ENCODE results near the gene RASL11B.

The RASL11B gene

GRCh38 chr4:52873861-52874343, 11.8 kb downstream of the RASL11B start:
- no peak for DNase-seq (ENCODE audit: low read depth)

- no peak for DNase-seq (ENCODE audit: low read depth)
These were observed 12.8 kb downstream of the RASL11B start for GRCh38 chr4:52874948-52875347.

GRCh38 chr4:52876069-52876468, 14.0 kb downstream of the RASL11B start:
- no peak for DNase-seq (ENCODE audit: low read depth)

GRCh38 chr4:52877036-52877435, 14.9 kb downstream of the RASL11B start:
- no peak for DNase-seq (ENCODE audit: low read depth)

GRCh38 chr4:52877694-52878093, 15.6 kb downstream of the RASL11B start:
- no peak for DNase-seq (ENCODE audit: low read depth)

GRCh38 chr4:52879471-52879870, 17.4 kb downstream of the RASL11B start:
- no peak for DNase-seq (ENCODE audit: low read depth)

- no peak for DNase-seq (ENCODE audit: low read depth)
These were observed 18.9 kb downstream of the RASL11B start for GRCh38 chr4:52880994-52881393.

GRCh38 chr4:52883183-52883621, 21.1 kb downstream of the RASL11B start:
- no peak for DNase-seq (ENCODE audit: low read depth)

GRCh38 chr4:52883707-52884669, 21.9 kb downstream of the RASL11B start:
- no peak for DNase-seq (ENCODE audit: low read depth)

GRCh38 chr4:52884994-52885393, 22.9 kb downstream of the RASL11B start:
- DNase-seq (ENCODE audit: low read depth), result no peak

GRCh38 chr4:52889354-52889753, 27.2 kb downstream of the RASL11B start:
- DNase-seq (ENCODE audit: low read depth), result no peak

GRCh38 chr4:52889778-52890520, 27.8 kb downstream of the RASL11B start:
- DNase-seq (ENCODE audit: low read depth), result no peak

GRCh38 chr4:52890521-52890791, 28.3 kb downstream of the RASL11B start:
- no peak for DNase-seq (ENCODE audit: low read depth)

- DNase-seq (ENCODE audit: low read depth), result no peak
These were observed 29.6 kb downstream of the RASL11B start for GRCh38 chr4:52891743-52892142.

GRCh38 chr4:52892880-52893279, 30.8 kb downstream of the RASL11B start:
- DNase-seq (ENCODE audit: low read depth), result no peak

- DNase-seq (ENCODE audit: low read depth), result no peak
These were observed 32.3 kb downstream of the RASL11B start for GRCh38 chr4:52894443-52894842.

GRCh38 chr4:52903273-52903672, 41.2 kb downstream of the RASL11B start:
- DNase-seq (ENCODE audit: low read depth), result no peak

- no peak for DNase-seq (ENCODE audit: low read depth)
These were observed 42.3 kb downstream of the RASL11B start for GRCh38 chr4:52904421-52904820.

GRCh38 chr4:52907510-52907909, 45.4 kb downstream of the RASL11B start:
- no peak for DNase-seq (ENCODE audit: low read depth)

GRCh38 chr4:52910115-52910514, 48.0 kb downstream of the RASL11B start:
- no peak for DNase-seq (ENCODE audit: low read depth)

- peak; percentile 60 for DNase-seq (ENCODE audit: low read depth)
These were observed 49.7 kb downstream of the RASL11B start for GRCh38 chr4:52911684-52912294.

- no peak for DNase-seq (ENCODE audit: low read depth)
These were observed 50.5 kb downstream of the RASL11B start for GRCh38 chr4:52912608-52913007.
